Adipocyte (in vitro differentiated cells): ENCODE measurements around the gene PSMA5.

Experiments
- DNase-seq: peaks from one replicate; pipeline ENCODE4 v3.0.0-alpha.2; 2015; ENCODE audit warnings: low read depth
- H3K27me3 ChIP-seq: replicated peaks from 2 replicates; pipeline ENCODE4 v1.7.0; 2013; ENCODE audit warnings: mild to moderate bottlenecking, low read length, moderate library complexity; ENCODE audit not compliant: control insufficient read depth, insufficient read depth
- H3K36me3 ChIP-seq: 2 replicates; pipeline ENCODE4 v1.7.0; 2013; ENCODE audit warnings: low read length, mild to moderate bottlenecking, moderate library complexity; ENCODE audit not compliant: control insufficient read depth, insufficient read depth, severe bottlenecking
- H3K4me1 ChIP-seq: 2 replicates; pipeline ENCODE4 v1.7.0; 2013; ENCODE audit warnings: mild to moderate bottlenecking, low read length, moderate library complexity; ENCODE audit not compliant: control insufficient read depth, insufficient read depth
- H3K4me3 ChIP-seq: 2 replicates; pipeline ENCODE4 v1.7.0; 2013; ENCODE audit warnings: mild to moderate bottlenecking, low read length, moderate library complexity
- H3K9ac ChIP-seq: 2 replicates; pipeline ENCODE4 v1.7.0; 2013; ENCODE audit warnings: mild to moderate bottlenecking, low read length, moderate library complexity
- H3K9me3 ChIP-seq: 2 replicates; pipeline ENCODE4 v1.7.0; 2013; ENCODE audit warnings: mild to moderate bottlenecking, low read length, moderate library complexity; ENCODE audit not compliant: control insufficient read depth

PSMA5 gene

GRCh38 chr1:109391626-109392025 lies 34.6 kb downstream of the PSMA5 start:
- H3K36me3 ChIP-seq, result no peaks in the 10 kb centered on the region
- peak overlapping the region; percentile 82 for H3K4me3 ChIP-seq
- peak overlapping the region; percentile 93 for H3K9ac ChIP-seq
- peaks cover 85% of the 10 kb centered on the region for H3K4me1 ChIP-seq
- H3K9me3 ChIP-seq, result no peaks in the 10 kb centered on the region
- H3K27me3 ChIP-seq, result no peaks in the 10 kb centered on the region
- no peak for DNase-seq

DNA sequence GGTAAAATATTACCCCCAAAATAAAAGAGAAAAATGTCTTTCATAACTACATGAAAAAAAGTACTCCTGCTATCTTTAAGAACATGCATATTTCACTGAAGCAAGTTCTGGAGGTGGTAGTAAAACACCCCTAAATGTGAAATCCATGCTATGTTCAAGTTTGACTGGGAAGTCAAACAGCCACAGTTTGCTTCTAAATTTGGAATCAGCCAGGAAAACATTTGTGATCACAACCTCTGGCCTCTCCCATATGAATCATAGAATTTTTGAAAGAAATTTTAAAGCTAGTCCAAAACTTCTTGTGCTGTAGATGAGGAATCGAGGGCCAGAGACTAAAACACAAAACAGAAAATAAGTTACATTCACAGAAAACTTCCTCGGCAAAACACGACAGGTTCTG lies 35.1 kb downstream of the PSMA5 start:
- H3K4me3 ChIP-seq, result peak overlapping the region; percentile 82
- no peaks in the 10 kb centered on the region for H3K9me3 ChIP-seq

GRCh38 chr1:109389638-109390341 lies 36.5 kb downstream of the PSMA5 start:
- no peaks in the 10 kb centered on the region for H3K27me3 ChIP-seq
- H3K9me3 ChIP-seq, result no peaks in the 10 kb centered on the region
- H3K4me1 ChIP-seq, result peaks cover 86% of the 10 kb centered on the region
- H3K4me3 ChIP-seq, result peak overlapping the region; percentile 82
- peak overlapping the region; percentile 93 for H3K9ac ChIP-seq
- DNase-seq, result no peak
- H3K36me3 ChIP-seq, result no peaks in the 10 kb centered on the region

More for the DNA sequence above, 35.1 kb downstream of the PSMA5 start:
- Histone ChIP-seq H3K36me3 (no peaks in the 10 kb centered on the region), H3K4me1 (peaks cover 85% of the 10 kb centered on the region), H3K27me3 (no peaks in the 10 kb centered on the region), H3K9ac (peak overlapping the region; percentile 93)
- DNase-seq, result peak; percentile 72

GRCh38 chr1:109388884-109389637 lies 37.2 kb downstream of the PSMA5 start:
- Histone ChIP-seq H3K36me3 (no peaks in the 10 kb centered on the region), H3K9me3 (no peaks in the 10 kb centered on the region), H3K9ac (peak overlapping the region; percentile 93), H3K27me3 (no peaks in the 10 kb centered on the region), H3K4me3 (peak overlapping the region; percentile 82), H3K4me1 (peaks cover 86% of the 10 kb centered on the region)
- DNase-seq, result no peak

DNA sequence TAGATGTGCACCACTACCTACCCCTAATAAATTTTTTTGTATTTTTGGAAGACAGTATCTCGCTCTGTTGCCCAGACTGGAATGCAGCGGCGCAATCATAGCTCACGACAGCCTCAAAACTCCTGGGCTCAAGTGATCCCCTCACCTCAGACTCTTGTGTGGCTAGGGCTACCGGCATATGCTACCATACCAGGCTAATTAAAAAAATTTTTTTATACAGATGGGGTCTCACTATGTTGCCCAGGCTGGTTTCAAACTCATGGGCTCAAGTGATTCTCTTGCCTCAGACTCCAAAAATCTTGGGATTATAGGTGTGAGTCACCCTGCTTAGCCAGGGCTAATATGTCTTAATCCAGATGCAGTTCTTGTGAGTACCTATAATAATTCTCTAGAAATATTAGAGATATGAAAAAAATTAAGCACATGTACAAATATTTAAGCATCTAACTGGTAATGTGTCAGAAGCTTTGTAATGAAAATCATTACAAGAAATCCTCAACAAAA lies 38.0 kb downstream of the PSMA5 start:
- peaks cover 87% of the 10 kb centered on the region for H3K4me1 ChIP-seq
- H3K36me3 ChIP-seq, result no peaks in the 10 kb centered on the region
- H3K9me3 ChIP-seq, result no peaks in the 10 kb centered on the region
- H3K27me3 ChIP-seq, result no peaks in the 10 kb centered on the region
- H3K9ac ChIP-seq, result peak overlapping the region; percentile 93
- no peak for DNase-seq
- peak overlapping the region; percentile 82 for H3K4me3 ChIP-seq

DNA sequence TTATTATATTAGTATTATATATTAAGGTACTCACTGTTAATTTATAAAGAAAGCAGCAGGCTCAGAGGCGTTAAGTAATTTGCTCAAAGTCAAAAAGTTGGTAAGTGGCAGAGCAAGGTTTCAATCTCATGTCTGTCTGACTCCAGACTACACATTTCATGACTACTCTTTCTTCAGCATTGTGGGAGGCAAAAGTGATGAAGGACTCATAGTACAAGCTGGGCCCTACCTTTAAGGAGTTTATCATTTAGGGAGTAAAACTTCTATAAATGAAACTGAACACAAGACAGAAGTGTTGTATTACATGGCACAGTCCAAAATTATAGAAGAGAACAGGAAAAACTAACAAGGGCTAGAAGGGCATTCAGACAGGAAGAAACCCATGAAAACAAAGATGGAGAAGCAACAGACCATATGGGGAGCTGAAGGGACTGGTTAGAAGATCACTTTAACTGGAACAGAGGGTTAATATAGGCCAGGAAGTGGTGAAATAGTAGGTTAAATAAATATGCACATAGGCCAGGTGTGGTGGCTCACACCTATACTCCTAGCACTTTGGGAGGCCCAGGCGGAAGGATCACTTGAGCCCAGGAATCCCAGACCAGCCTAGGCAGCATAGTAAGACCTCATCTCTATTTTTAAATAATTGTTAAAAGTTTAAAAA lies 40.1 kb downstream of the PSMA5 start:
- Histone ChIP-seq H3K36me3 (no peaks in the 10 kb centered on the region), H3K9me3 (no peaks in the 10 kb centered on the region), H3K4me3 (peak overlapping the region; percentile 59), H3K9ac (peak overlapping the region; percentile 76), H3K4me1 (peaks cover 80% of the 10 kb centered on the region), H3K27me3 (no peaks in the 10 kb centered on the region)
- no peak for DNase-seq

DNA sequence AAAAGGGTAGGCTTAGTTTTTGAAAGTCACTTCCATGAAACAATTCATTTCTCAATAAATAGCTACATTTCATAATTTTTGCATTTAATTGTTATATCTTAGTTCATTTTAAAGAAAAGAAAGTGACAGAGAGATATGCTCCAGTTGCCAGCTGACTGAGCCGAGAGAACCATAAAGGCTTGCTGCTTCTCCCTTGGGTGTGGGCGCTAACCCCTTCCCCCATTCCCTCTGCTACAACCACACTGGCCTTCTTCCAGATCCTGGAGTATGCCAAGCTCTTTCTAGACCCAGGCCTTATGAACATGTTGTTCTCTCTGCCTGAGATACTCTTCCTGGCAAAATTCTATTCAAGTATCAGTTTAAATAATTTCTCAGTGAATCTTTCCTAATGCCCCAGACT lies 40.8 kb downstream of the PSMA5 start:
- Histone ChIP-seq H3K4me3 (peak overlapping the region; percentile 59), H3K27me3 (no peaks in the 10 kb centered on the region), H3K4me1 (peaks cover 80% of the 10 kb centered on the region), H3K36me3 (peaks cover 3% of the 10 kb centered on the region), H3K9me3 (no peaks in the 10 kb centered on the region), H3K9ac (peak overlapping the region; percentile 76)
- DNase-seq, result peak; percentile 55

DNA sequence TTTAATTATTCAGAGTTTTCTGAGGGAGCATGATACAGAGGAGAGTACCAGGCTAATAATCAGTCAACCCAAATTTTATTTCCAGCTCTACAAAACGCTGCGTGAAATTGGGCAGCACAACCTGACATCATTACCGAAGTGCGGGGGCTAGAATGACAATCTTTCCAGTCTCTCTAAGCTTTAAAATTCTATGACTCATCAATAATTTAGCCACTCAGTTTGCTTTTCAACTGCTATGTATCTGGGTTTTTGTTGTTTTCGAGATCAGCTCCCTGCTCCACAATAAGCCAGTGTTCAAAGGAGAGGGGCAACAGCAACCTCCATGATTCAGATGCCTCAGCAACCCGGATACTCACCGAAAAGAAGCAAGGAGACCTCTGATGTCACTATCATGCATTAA lies 42.4 kb downstream of the PSMA5 start:
- Histone ChIP-seq H3K36me3 (peaks cover 3% of the 10 kb centered on the region), H3K27me3 (no peaks in the 10 kb centered on the region), H3K4me3 (peak overlapping the region; percentile 10), H3K9me3 (no peaks in the 10 kb centered on the region), H3K9ac (peak overlapping the region; percentile 58), H3K4me1 (peaks cover 80% of the 10 kb centered on the region)
- DNase-seq, result no peak

DNA sequence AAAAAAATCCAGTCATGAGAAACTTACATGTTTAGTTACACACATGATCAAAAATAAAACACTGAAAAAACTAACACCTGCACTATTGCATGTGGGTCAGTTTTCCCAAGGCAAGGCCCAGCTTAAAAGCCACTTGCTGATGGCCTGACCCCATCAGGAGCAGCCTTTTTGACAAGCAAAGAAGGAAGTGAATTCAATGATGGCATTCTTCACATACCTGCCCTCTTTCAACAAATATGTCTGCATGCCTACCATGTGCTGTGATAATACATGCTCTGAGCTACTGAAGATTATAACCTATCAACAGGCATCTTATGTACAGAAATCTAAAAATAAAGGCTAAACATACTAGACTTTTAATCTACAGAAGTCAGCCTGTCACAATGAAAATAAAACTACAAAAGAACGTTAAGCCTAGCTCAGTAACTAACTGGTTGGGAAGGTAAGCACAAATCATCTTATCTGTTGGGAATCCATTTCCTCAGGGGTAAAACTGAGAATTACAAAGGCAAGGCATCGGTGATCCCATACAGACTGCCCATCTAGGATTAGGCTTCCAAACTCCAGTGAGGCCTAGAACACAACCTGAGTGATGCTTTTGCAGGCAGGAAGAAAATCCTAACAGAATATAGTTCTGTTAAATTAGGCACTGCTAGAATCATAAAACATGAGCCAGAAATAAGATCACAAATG lies 43.0 kb downstream of the PSMA5 start:
- no peak for DNase-seq
- Histone ChIP-seq H3K36me3 (peaks cover 3% of the 10 kb centered on the region), H3K9me3 (no peaks in the 10 kb centered on the region), H3K27me3 (no peaks in the 10 kb centered on the region), H3K4me1 (peaks cover 79% of the 10 kb centered on the region), H3K4me3 (no peak overlapping the region), H3K9ac (peak overlapping the region; percentile 58)

GRCh38 chr1:109381573-109381972 lies 44.7 kb downstream of the PSMA5 start:
- DNase-seq, result no peak
- Histone ChIP-seq H3K4me3 (no peak overlapping the region), H3K9ac (no peak overlapping the region), H3K9me3 (no peaks in the 10 kb centered on the region), H3K27me3 (no peaks in the 10 kb centered on the region), H3K4me1 (peaks cover 86% of the 10 kb centered on the region), H3K36me3 (peaks cover 9% of the 10 kb centered on the region)
